Activated naive CD4-positive, alpha-beta T cell treated with anti-CD3 and anti-CD28 coated beads for 36 hours (primary cell): ENCODE measurements around the gene ATP1A4. TPM values are rescaled to one million over a fixed set of nuclear protein-coding genes. Genes with fewer than 3 reads are reported as not detected.
"Not testable (repeated sequence)": the region's sequence is repeated elsewhere in the genome, so short reads cannot be mapped to it uniquely, and the experiment has no call there.

ENCODE experiments used
- CTCF ChIA-PET: fragments of 350-600 bp; sonication (Branson Sonifier 250); formaldehyde crosslinking; loops from one replicate; lab custom pipeline; 2021; ENCODE audit warnings: antibody characterized with exemption; lab: Charles Lee
- DNase-seq: peaks from one replicate; pipeline ENCODE4 v3.0.0-alpha.2; 2020
- H3K27ac Mint-ChIP-seq: one replicate; pipeline ENCODE4 v1.8.0; 2021; ENCODE audit warnings: mild to moderate bottlenecking, mixed read lengths
- H3K27me3 Mint-ChIP-seq: one replicate; pipeline ENCODE4 v1.8.0; 2021; ENCODE audit warnings: low read depth, mixed read lengths
- H3K36me3 Mint-ChIP-seq: one replicate; pipeline ENCODE4 v1.8.0; 2021; ENCODE audit warnings: low read depth, mixed read lengths
- H3K4me1 Mint-ChIP-seq: one replicate; pipeline ENCODE4 v1.8.0; 2021; ENCODE audit warnings: low read depth, mixed read lengths
- H3K4me3 Mint-ChIP-seq: one replicate; pipeline ENCODE4 v1.8.0; 2021; ENCODE audit warnings: mild to moderate bottlenecking, moderate library complexity, mixed read lengths
- H3K9me3 Mint-ChIP-seq: one replicate; pipeline ENCODE4 v1.8.0; 2021; ENCODE audit warnings: mixed read lengths
- intact Hi-C: fragments of 100-400 bp; cut with micrococcal nuclease; formaldehyde crosslinking; loops from one replicate; pipeline ENCODE4 v1.15.1; 2023
- total RNA-seq, 2 experiments: library from RNA; stranded (reverse); gene quantifications; one replicate each; pipeline ENCODE4 v1.2.3, GENCODE V29; 2021

The ATP1A4 gene
- not detected for total RNA-seq

DNA sequence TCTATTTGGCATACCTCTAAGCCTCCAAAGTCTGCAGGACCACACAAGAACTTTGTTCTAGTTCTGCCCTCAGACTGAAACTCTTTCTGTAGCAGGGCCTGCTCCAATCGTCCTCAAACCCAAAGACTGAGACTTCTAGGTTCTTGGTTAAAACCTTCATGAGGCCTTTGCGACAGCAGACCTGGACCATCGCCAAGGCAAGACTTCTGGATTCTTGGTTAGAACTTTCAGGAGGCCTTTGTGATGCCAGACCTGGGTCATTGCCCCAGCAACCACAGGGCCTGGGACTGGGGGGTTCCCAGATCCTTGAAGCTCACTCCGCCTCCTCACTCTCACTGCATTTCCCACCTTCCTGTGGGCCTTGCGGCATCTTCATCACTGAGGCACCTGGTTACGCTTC lies at the start of gene ATP1A4:
Gene ATP1A4, plus strand, starts transcription at position 301 of the 400 bp plus-strand sequence. CDS start 438 bp downstream, outside the sequence.
- DNase-seq: no peak
- H3K27ac Mint-ChIP-seq: no peak within 1 kb of the TSS
- CTCF ChIA-PET: no interaction called here
- no peaks in the 10 kb centered on the region for H3K36me3 Mint-ChIP-seq
- H3K9me3 Mint-ChIP-seq: no peaks in the 10 kb centered on the region
- no peaks in the 10 kb centered on the region for H3K27me3 Mint-ChIP-seq
- H3K4me3 Mint-ChIP-seq: no peak within 1 kb of the TSS
- H3K4me1 Mint-ChIP-seq: no peaks in the 10 kb centered on the region
- intact Hi-C loops: no loop called here

DNA sequence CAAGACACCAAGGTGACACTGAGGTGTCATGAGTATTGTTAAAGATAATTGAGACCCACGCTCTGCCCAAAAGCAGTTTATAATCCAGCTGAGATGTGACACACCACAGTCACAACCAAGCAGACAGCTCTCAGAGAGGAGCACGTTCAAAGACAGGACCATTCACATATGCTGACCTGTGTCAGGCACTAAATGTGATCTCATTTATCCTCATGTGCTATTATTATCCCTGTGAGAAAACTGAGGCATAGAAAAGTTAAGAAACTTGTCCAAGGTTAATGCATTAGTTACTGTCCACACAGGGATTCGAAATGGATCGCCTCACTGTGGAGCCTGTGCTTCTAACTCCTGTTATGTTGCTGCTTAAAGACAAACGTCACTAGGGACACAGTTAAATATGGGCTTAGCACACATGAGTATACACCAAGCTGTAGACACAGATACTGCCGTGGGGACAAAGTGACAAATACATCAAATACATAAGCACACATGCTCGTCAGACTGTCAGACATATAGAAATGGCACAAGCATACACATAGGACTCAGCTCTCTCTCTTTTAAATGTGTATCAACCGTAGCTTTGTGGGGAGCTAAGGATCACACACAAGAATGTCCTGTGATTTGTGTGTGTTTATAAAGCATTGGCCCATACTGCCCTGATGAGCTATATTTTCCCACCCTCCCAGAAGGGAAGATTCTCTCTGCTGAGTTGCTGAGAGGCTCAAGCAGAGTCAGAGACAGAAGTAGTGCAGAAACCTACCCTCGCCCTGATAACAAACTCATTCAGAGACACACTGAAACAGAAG lies 49.5 kb upstream of the ATP1A4 start:
- no peaks in the 10 kb centered on the region for H3K9me3 Mint-ChIP-seq
- H3K27me3 Mint-ChIP-seq: no peaks in the 10 kb centered on the region
- peaks cover 35% of the 10 kb centered on the region for H3K4me1 Mint-ChIP-seq
- H3K4me3 Mint-ChIP-seq: no peak overlapping the region
- no peak for DNase-seq
- CTCF ChIA-PET: interaction anchor here (0.6 to 7.1 kb wide), 26 partner anchors 7 to 275 kb away, joined by 3 to 87 read pairs (median 4); partner anchors contain the start of gene KCNJ9
- H3K36me3 Mint-ChIP-seq: no peaks in the 10 kb centered on the region
- H3K27ac Mint-ChIP-seq: peak overlapping the region; percentile 69
- intact Hi-C loops: loop anchor here (1.0 to 2.0 kb wide), 8 partner anchors 67 to 505 kb away; no protein-coding TSS in a partner anchor

- no peak for DNase-seq
- H3K4me1 Mint-ChIP-seq: peaks cover 28% of the 10 kb centered on the region
- no peaks in the 10 kb centered on the region for H3K27me3 Mint-ChIP-seq
- intact Hi-C loops: no loop called here
- no peaks in the 10 kb centered on the region for H3K36me3 Mint-ChIP-seq
- CTCF ChIA-PET: interaction anchor here (1.1 to 7.1 kb wide), 9 partner anchors 8 to 273 kb away, joined by 3 to 87 read pairs (median 5); no protein-coding TSS in a partner anchor
- H3K4me3 Mint-ChIP-seq: no peak overlapping the region
- H3K27ac Mint-ChIP-seq: no peak overlapping the region
- no peaks in the 10 kb centered on the region for H3K9me3 Mint-ChIP-seq
These were observed 47.6 kb upstream of the ATP1A4 start for GRCh38 chr1:160103658-160104408.

GRCh38 chr1:160104486-160104885 lies 46.9 kb upstream of the ATP1A4 start:
- H3K4me3 Mint-ChIP-seq: no peak overlapping the region
- DNase-seq: no peak
- no peaks in the 10 kb centered on the region for H3K9me3 Mint-ChIP-seq
- H3K27me3 Mint-ChIP-seq: no peaks in the 10 kb centered on the region
- intact Hi-C loops: no loop called here
- CTCF ChIA-PET: interaction anchor here (1.1 to 7.1 kb wide), 9 partner anchors 8 to 272 kb away, joined by 3 to 87 read pairs (median 5); no protein-coding TSS in a partner anchor
- no peak overlapping the region for H3K27ac Mint-ChIP-seq
- H3K36me3 Mint-ChIP-seq: no peaks in the 10 kb centered on the region
- peaks cover 28% of the 10 kb centered on the region for H3K4me1 Mint-ChIP-seq

DNA sequence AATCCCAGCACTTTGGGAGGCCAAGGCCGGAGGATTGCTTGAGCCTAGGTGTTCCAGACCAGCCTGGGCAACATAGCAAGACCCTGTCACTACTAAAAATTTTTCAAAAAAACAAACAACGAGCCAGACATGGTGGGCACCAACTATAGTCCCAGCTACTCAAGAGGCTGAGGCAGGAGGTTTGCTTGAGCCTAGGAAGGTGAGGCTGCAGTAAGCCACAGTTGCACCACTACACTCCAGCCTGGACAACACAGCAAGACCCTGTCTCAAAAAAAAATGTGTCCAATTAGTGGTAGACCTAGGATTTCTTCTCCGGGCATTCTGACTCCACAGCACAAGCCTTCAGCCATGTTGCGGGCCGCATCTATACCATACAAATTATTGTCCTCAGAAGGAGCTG lies 46.2 kb upstream of the ATP1A4 start:
- intact Hi-C loops: no loop called here
- DNase-seq: no peak
- peaks cover 23% of the 10 kb centered on the region for H3K4me1 Mint-ChIP-seq
- no peaks in the 10 kb centered on the region for H3K9me3 Mint-ChIP-seq
- no peaks in the 10 kb centered on the region for H3K27me3 Mint-ChIP-seq
- CTCF ChIA-PET: interaction anchor here (0.8 to 7.1 kb wide), 10 partner anchors 9 to 272 kb away, joined by 3 to 87 read pairs (median 6); no protein-coding TSS in a partner anchor
- no peaks in the 10 kb centered on the region for H3K36me3 Mint-ChIP-seq
- no peak overlapping the region for H3K4me3 Mint-ChIP-seq
- H3K27ac Mint-ChIP-seq: no peak overlapping the region

- CTCF ChIA-PET: interaction anchor here (0.6 to 2.6 kb wide), 5 partner anchors 9 to 269 kb away, joined by 3 to 11 read pairs (median 4); partner anchors contain the start of gene IGSF8
- DNase-seq: no peak
- Mint-ChIP-seq H3K27me3 (no peaks in the 10 kb centered on the region), H3K4me1 (peaks cover 6% of the 10 kb centered on the region), H3K27ac (no peak overlapping the region), H3K4me3 (no peak overlapping the region), H3K9me3 (no peaks in the 10 kb centered on the region), H3K36me3 (no peaks in the 10 kb centered on the region)
- intact Hi-C loops: no loop called here
These were observed 43.9 kb upstream of the ATP1A4 start for GRCh38 chr1:160107512-160107911.

DNA sequence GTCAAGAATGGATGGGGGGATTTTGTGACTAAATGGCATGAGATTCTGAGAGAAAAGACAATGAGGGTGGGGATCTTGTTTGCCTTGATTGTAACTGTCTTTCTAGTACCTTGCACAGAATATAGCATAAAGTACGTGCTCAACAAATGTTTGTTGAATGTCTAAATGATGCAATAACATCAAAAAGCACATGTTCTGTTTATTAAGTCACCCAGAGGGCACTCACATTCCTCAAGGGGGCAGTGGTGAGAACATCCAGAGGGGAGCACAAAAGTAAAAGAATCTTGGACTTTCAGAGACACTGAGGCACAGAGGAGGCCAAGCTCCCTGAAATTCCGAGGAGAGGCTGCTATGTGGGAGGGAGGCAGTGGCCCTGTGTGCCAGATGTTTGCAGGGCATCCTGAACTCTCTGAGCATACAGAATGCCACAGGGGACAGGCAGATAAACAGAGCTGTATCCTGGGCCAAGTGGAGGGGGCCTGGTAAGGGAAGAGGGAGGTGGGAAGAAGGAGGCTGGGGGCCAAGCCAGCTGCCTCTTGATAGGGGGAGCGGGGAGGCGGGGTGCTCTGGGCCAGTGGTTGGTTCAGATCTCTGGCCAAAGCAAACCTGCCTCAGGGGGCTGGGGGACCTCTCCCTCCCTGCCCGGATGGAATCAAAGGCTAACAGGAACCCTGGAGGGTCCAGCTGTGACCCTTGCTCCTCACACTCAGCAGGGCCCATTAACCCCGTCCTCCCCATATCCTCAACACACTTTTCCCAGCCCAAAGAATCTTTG lies 42.3 kb upstream of the ATP1A4 start:
- no peaks in the 10 kb centered on the region for H3K9me3 Mint-ChIP-seq
- H3K27ac Mint-ChIP-seq: peak overlapping the region; percentile 32
- H3K4me3 Mint-ChIP-seq: no peak overlapping the region
- peak; percentile 63 for DNase-seq
- H3K36me3 Mint-ChIP-seq: no peaks in the 10 kb centered on the region
- H3K4me1 Mint-ChIP-seq: peaks cover 6% of the 10 kb centered on the region
- no peaks in the 10 kb centered on the region for H3K27me3 Mint-ChIP-seq
- intact Hi-C loops: no loop called here
- CTCF ChIA-PET: interaction anchor here (0.7 to 2.6 kb wide), 12 partner anchors 8 to 267 kb away, joined by 3 to 11 read pairs (median 3); partner anchors contain the start of gene IGSF8

GRCh38 chr1:160109686-160110085 lies 41.7 kb upstream of the ATP1A4 start:
- intact Hi-C loops: no loop called here
- no peaks in the 10 kb centered on the region for H3K27me3 Mint-ChIP-seq
- no peak overlapping the region for H3K27ac Mint-ChIP-seq
- no peak for DNase-seq
- no peak overlapping the region for H3K4me3 Mint-ChIP-seq
- H3K9me3 Mint-ChIP-seq: no peaks in the 10 kb centered on the region
- H3K4me1 Mint-ChIP-seq: peaks cover 6% of the 10 kb centered on the region
- CTCF ChIA-PET: interaction anchor here (1.0 to 2.6 kb wide), 4 partner anchors 8 to 181 kb away, joined by 3 to 11 read pairs (median 4); no protein-coding TSS in a partner anchor
- no peaks in the 10 kb centered on the region for H3K36me3 Mint-ChIP-seq

DNA sequence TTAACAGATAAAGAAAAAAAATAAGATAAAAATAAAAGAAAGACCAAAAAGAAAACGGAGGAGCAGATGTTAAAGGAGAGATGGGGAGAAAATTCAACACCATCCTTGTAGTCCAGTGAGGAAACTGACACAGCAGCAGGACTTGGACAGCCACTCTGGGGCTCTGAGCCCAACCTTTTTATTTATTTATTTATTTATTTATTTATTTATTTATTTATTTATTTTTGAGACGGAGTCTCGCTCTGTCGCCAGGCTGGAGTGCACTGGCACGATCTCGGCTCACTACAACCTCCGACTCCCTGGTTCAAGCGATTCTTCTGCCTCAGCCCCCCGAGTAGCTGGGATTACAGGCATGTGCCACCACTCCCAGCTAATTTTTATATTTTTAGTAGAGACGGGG lies 39.9 kb upstream of the ATP1A4 start:
- intact Hi-C loops, H3K4me3 Mint-ChIP-seq, H3K9me3 Mint-ChIP-seq, DNase-seq, H3K36me3 Mint-ChIP-seq, H3K27ac Mint-ChIP-seq, H3K27me3 Mint-ChIP-seq, H3K4me1 Mint-ChIP-seq: not testable (repeated sequence)
- CTCF ChIA-PET: interaction anchor here (0.6 to 1.9 kb wide), 3 partner anchors 9 to 241 kb away, joined by 3 to 4 read pairs (median 3); no protein-coding TSS in a partner anchor

DNA sequence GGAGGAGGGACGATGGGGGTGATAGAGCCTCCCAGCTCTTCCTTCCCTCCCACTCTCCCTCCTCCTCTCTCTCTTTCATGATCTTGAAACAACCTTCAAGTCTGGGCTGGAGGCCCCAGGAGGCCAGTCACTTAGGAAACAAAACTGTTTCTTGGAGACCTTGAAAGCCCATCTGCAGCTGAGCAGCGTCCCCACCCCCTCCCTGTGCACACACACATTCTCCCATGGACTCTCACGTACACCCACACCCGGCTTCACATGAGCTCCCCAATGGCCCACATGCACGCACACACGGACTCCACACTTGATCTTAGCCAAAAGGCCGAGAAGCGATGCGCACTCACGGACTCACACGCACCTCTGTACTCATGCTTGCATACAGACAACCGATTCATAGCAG lies 39.0 kb upstream of the ATP1A4 start:
- intact Hi-C loops: no loop called here
- CTCF ChIA-PET: interaction anchor here (0.9 to 1.1 kb wide), 3 partner anchors 9 to 494 kb away, joined by 3 read pairs; no protein-coding TSS in a partner anchor
- Mint-ChIP-seq H3K27me3 (no peaks in the 10 kb centered on the region), H3K9me3 (no peaks in the 10 kb centered on the region), H3K4me3 (no peak overlapping the region), H3K36me3 (no peaks in the 10 kb centered on the region), H3K27ac (no peak overlapping the region), H3K4me1 (peaks cover 6% of the 10 kb centered on the region)
- no peak for DNase-seq

DNA sequence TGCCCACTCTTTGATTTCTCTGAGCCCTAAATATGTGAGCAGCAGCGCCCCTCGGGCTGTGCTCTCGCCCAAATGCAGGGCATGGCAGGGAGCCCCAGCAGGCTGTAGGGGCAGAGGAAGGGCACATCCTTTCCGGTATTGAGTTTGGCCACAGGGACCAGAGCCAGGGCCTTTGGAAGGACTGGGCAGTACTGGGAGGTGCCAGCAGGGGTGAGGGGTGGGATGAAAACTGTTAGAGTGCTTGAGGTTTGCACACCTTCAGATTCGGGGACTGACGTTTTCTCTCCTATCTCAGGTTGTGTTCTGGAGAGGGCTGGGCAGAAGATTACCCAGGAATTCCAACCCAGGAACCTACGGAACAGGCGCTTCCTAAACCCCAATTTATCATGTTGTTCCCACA lies 38.0 kb upstream of the ATP1A4 start:
- CTCF ChIA-PET: no interaction called here
- intact Hi-C loops: no loop called here
- Mint-ChIP-seq H3K36me3 (no peaks in the 10 kb centered on the region), H3K27ac (no peak overlapping the region), H3K9me3 (no peaks in the 10 kb centered on the region), H3K27me3 (no peaks in the 10 kb centered on the region), H3K4me1 (peaks cover 6% of the 10 kb centered on the region), H3K4me3 (no peak overlapping the region)
- no peak for DNase-seq
